ENCODE measurements around the gene DPF1. TPM values are rescaled to one million over a fixed set of nuclear protein-coding genes. Genes with fewer than 3 reads are reported as not detected.

Gene DPF1
- total and polyA plus RNA-seq, 2 donors from 2014 or later, result not detected

DNA sequence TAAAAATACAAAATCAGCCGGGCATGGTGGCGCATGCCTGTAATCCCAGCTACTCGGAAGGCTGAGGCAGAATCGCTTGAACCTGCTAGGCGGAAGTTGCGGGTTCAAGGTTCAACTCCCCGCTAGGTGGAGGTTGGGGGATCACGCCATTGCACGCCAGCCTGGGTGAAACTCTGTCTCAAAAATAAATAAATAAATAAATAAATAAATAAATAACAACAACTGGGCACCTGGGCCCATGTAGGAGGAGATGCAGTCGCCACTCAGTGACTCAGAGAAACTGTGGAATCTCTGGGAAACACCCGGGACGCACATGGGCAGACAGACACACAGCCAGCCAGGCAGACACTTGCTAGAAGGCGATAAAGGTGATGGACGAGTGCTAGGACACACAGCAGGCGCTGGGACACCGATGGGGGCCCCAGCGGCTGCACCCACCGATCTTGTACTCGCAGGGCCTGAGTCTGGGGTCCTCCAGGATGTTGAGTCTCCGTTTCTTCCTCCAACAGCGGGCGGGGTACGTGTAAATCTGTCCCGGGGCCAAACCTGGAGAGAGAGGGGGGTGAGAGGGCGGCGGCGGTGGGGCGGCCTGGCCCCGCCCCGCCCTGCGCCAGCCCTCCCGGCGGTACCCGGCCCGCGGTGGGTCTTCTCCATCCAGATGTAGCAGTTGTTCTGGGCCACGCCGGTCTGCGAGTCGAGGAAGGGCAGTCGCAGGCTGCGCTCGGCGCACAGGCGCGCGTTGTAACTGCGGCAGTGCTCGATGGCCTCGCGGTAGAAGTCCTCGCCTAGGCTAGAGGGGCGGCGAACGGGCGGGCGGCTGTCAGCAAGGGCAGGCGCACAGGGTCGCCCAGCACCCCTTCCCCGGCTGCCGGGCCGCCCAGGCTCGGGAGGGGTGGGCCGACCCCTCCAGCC, 1.8 kb downstream of the DPF1 start:
- FAIRE-seq, result no peak
- H3K36me3 ChIP-seq (ENCODE audit: control insufficient read depth in 2 of 3, insufficient read depth in 3 of 3, low read length in 3 of 3), result no peaks in the 10 kb centered on the region
- peaks cover 0 to 2% (median 0%) of the 10 kb centered on the region in 3 donors for H3K4me1 ChIP-seq (ENCODE audit: control insufficient read depth in 2 of 3, insufficient read depth in 2 of 3, low read depth in 1 of 3, low read length in 3 of 3)
- DNase-seq, result no peak
- TF ChIP-seq, protein P1, sequence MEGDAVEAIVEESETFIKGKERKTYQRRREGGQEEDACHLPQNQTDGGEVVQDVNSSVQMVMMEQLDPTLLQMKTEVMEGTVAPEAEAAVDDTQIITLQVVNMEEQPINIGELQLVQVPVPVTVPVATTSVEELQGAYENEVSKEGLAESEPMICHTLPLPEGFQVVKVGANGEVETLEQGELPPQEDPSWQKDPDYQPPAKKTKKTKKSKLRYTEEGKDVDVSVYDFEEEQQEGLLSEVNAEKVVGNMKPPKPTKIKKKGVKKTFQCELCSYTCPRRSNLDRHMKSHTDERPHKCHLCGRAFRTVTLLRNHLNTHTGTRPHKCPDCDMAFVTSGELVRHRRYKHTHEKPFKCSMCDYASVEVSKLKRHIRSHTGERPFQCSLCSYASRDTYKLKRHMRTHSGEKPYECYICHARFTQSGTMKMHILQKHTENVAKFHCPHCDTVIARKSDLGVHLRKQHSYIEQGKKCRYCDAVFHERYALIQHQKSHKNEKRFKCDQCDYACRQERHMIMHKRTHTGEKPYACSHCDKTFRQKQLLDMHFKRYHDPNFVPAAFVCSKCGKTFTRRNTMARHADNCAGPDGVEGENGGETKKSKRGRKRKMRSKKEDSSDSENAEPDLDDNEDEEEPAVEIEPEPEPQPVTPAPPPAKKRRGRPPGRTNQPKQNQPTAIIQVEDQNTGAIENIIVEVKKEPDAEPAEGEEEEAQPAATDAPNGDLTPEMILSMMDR (IDR thresholded peaks at IDR 0.05; ENCODE audit: borderline replicate concordance, extremely low read depth, insufficient read depth), result no peak
- intact Hi-C loops (cut with DNase I), result no loop called here
- no peak overlapping the region for H3K27ac ChIP-seq (ENCODE audit: low read depth in 2 of 2, low read length in 2 of 2)
- no peaks in the 10 kb centered on the region for H3K9me3 ChIP-seq (ENCODE audit: control insufficient read depth in 2 of 3, insufficient read depth in 1 of 3, low read length in 3 of 3)
- H3K9ac ChIP-seq (ENCODE audit: low read length in 3 of 3), result no peak overlapping the region
- H3K27me3 ChIP-seq (ENCODE audit: control insufficient read depth, insufficient read depth, low read length), result no peaks in the 10 kb centered on the region
- no peak overlapping the region for H3K4me3 ChIP-seq (ENCODE audit: low read length in 3 of 3)

DNA sequence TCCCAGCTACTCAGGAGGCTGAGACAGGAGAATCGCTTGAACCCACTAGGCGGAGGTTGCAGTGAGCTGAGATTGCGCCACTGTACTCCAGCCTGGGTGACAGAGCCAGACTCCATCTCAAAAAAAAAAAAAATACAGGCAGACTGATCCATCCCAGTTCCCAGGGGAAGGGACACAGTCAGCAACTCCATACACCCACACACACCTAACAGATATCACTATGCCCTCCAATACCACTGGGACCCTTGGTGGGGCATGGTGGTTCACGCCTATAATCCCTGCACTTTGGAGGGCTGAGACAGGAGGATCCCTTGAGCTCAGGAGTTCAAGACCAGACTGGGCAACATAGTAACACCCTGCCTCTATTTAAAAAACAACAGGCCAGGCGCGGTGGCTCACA, 2.6 kb downstream of the DPF1 start:
- DNase-seq (no peak), FAIRE-seq (no peak)
- H3K27me3 ChIP-seq (ENCODE audit: control insufficient read depth, insufficient read depth, low read length), result no peaks in the 10 kb centered on the region
- no peak overlapping the region for H3K9ac ChIP-seq (ENCODE audit: low read length in 3 of 3)
- TF ChIP-seq, protein P1 (IDR thresholded peaks at IDR 0.05; ENCODE audit: borderline replicate concordance, extremely low read depth, insufficient read depth), result no peak
- intact Hi-C loops (cut with DNase I), result no loop called here
- H3K36me3 ChIP-seq (ENCODE audit: control insufficient read depth in 2 of 3, insufficient read depth in 3 of 3, low read length in 3 of 3), result no peaks in the 10 kb centered on the region
- H3K4me3 ChIP-seq (ENCODE audit: low read length in 3 of 3), result no peak overlapping the region
- no peaks in the 10 kb centered on the region for H3K9me3 ChIP-seq (ENCODE audit: control insufficient read depth in 2 of 3, insufficient read depth in 1 of 3, low read length in 3 of 3)
- no peak overlapping the region for H3K27ac ChIP-seq (ENCODE audit: low read depth in 2 of 2, low read length in 2 of 2)
- H3K4me1 ChIP-seq (ENCODE audit: control insufficient read depth in 2 of 3, insufficient read depth in 2 of 3, low read depth in 1 of 3, low read length in 3 of 3), result peaks cover 0 to 2% (median 0%) of the 10 kb centered on the region in 3 donors

DNA sequence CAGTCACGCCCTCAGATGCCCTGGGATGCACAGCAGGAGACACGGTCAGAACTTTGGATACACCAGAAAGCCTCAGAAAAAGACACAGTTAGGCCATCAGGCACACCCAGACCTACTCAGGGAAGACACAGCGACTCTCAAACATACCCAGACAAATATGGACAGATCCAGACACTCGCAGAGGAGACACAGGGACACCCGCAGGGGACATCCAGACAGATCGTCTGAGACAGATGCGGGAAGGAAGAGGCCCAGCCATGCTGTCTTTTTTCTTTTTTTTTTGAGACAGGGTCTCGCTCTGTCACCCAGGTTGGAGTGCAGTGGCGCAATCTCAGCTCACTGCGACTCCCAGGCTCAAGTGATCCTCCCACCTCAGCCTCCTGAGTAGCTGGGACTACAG, 4.8 kb downstream of the DPF1 start:
- no peaks in the 10 kb centered on the region for H3K27me3 ChIP-seq (ENCODE audit: control insufficient read depth, insufficient read depth, low read length)
- DNase-seq (no peak), FAIRE-seq (no peak)
- intact Hi-C loops (cut with DNase I), result no loop called here
- no peak overlapping the region for H3K4me3 ChIP-seq (ENCODE audit: low read length in 3 of 3)
- no peak overlapping the region for H3K27ac ChIP-seq (ENCODE audit: low read depth in 2 of 2, low read length in 2 of 2)
- H3K9ac ChIP-seq (ENCODE audit: low read length in 3 of 3), result no peak overlapping the region
- TF ChIP-seq, protein P1 (IDR thresholded peaks at IDR 0.05; ENCODE audit: borderline replicate concordance, extremely low read depth, insufficient read depth), result no peak
- H3K4me1 ChIP-seq (ENCODE audit: control insufficient read depth in 2 of 3, insufficient read depth in 2 of 3, low read depth in 1 of 3, low read length in 3 of 3), result peaks cover 0 to under 1% (median 0%) of the 10 kb centered on the region in 3 donors
- H3K36me3 ChIP-seq (ENCODE audit: control insufficient read depth in 2 of 3, insufficient read depth in 3 of 3, low read length in 3 of 3), result no peaks in the 10 kb centered on the region
- no peaks in the 10 kb centered on the region for H3K9me3 ChIP-seq (ENCODE audit: control insufficient read depth in 2 of 3, insufficient read depth in 1 of 3, low read length in 3 of 3)
